Endothelial cell of umbilical vein (primary cell): Measurements from ENCODE around the gene SEMA3E. TPM values are rescaled to one million over a fixed set of nuclear protein-coding genes. Genes with fewer than 3 reads are reported as not detected.

Experiments used
- BruUV-seq: library from RNA; stranded (reverse); fragments of 400-500 nt; replicated peaks from 2 replicates; lab custom pipeline; 2021; lab: Mats Ljungman, UMichigan
- CTCF ChIA-PET: fragments of 300-600, 350-600 bp; sonication (Branson Sonifier 250); formaldehyde crosslinking; loops from one replicate; lab custom pipeline; 2021; ENCODE audit warnings: antibody characterized with exemption, inconsistent platforms; lab: Charles Lee
- POLR2A ChIA-PET: fragments of 300-600, 350-600 bp; sonication (Branson Sonifier 250); formaldehyde crosslinking; loops from one replicate; lab custom pipeline; 2021; ENCODE audit warnings: antibody characterized with exemption, inconsistent platforms; lab: Charles Lee
- DNase-seq: peaks from one replicate; pipeline ENCODE4 v3.0.0-alpha.2; 2011; ENCODE audit warnings: low read depth, low spot score
- FAIRE-seq: peaks from 2 replicates; lab custom pipeline; 2011; peaks lifted over from hg19 to GRCh38; lab: Jason Lieb, UNC
- H2AFZ ChIP-seq: 2 replicates; pipeline ENCODE4 v1.6.0; 2012; ENCODE audit warnings: low read depth, low read length, control low read depth, inconsistent platforms
- H3K27ac ChIP-seq: 2 replicates; pipeline ENCODE4 v1.5.1; 2011; ENCODE audit warnings: low read depth, mild to moderate bottlenecking, control low read depth, low read length, moderate library complexity; ENCODE audit not compliant: insufficient read depth
- H3K27me3 ChIP-seq, 2 experiments: 2 replicates each; pipeline versions ENCODE4 v1.6.0 to v1.6.1; 2011; ENCODE audit warnings: low read length in 2 of 2, mixed read lengths in 1 of 2; ENCODE audit not compliant: control insufficient read depth in 2 of 2, insufficient read depth in 2 of 2
- H3K36me3 ChIP-seq, 2 experiments: 2 replicates in 1 of 2; 3 replicates in 1 of 2; pipeline ENCODE4 v1.5.1; 2011; ENCODE audit warnings: low read length in 2 of 2, mild to moderate bottlenecking in 1 of 2, moderate library complexity in 1 of 2; ENCODE audit not compliant: control insufficient read depth in 2 of 2, insufficient read depth in 2 of 2; ENCODE audit errors: extremely low read depth in 1 of 2
- H3K4me1 ChIP-seq: 3 replicates; pipeline ENCODE4 v1.5.1; 2011; ENCODE audit warnings: mild to moderate bottlenecking, low read length; ENCODE audit not compliant: control insufficient read depth, insufficient read depth; ENCODE audit errors: extremely low read depth
- H3K4me2 ChIP-seq: 2 replicates; pipeline ENCODE4 v1.6.1; 2011; ENCODE audit warnings: low read length, control low read depth, mixed read lengths; ENCODE audit not compliant: insufficient read depth
- H3K4me3 ChIP-seq, 3 experiments: fragments of 200-600 bp in 1 of 3; sonication (generic), shearing (Covaris generic) in 1 of 3; replicated peaks in 1 of 3; 2 replicates each; pipeline ENCODE4 v1.5.1; 2011 to 2016; ENCODE audit warnings: control low read depth in 3 of 3, low read length in 3 of 3, mild to moderate bottlenecking in 2 of 3, inconsistent platforms in 1 of 3, low read depth in 1 of 3, moderate library complexity in 1 of 3; ENCODE audit not compliant: insufficient read depth in 1 of 3
- H3K79me2 ChIP-seq: 2 replicates; pipeline ENCODE4 v1.6.0; 2012; ENCODE audit warnings: low read length, inconsistent platforms; ENCODE audit not compliant: control insufficient read depth, insufficient read depth
- H3K9ac ChIP-seq: replicated peaks from 2 replicates; pipeline ENCODE3; 2011; ENCODE audit warnings: low read length, control low read depth; ENCODE audit not compliant: insufficient read depth; ENCODE audit errors: extremely low read depth
- H3K9me1 ChIP-seq: replicated peaks from 3 replicates; pipeline ENCODE4 v1.6.0; 2011; ENCODE audit warnings: mild to moderate bottlenecking, low read length; ENCODE audit not compliant: control insufficient read depth, insufficient read depth; ENCODE audit errors: extremely low read depth
- H3K9me3 ChIP-seq: replicated peaks from 2 replicates; pipeline ENCODE4 v1.5.1; 2012; ENCODE audit warnings: low read length, inconsistent platforms; ENCODE audit not compliant: control insufficient read depth, insufficient read depth
- H4K20me1 ChIP-seq: replicated peaks from 2 replicates; pipeline ENCODE3; 2011; ENCODE audit warnings: mild to moderate bottlenecking, low read length; ENCODE audit not compliant: control insufficient read depth, insufficient read depth; ENCODE audit errors: extremely low read depth
- EZH2 ChIP-seq: IDR thresholded peaks from 2 replicates; pipeline ENCODE4 v1.6.1; 2012; ENCODE audit warnings: borderline replicate concordance, low read depth, mild to moderate bottlenecking, moderate library complexity, low read length, inconsistent platforms; ENCODE audit not compliant: severe bottlenecking
- FOS ChIP-seq: IDR thresholded peaks from 2 replicates; pipeline ENCODE4 v1.6.1; 2011; ENCODE audit warnings: mild to moderate bottlenecking, low read length, moderate library complexity, borderline replicate concordance; ENCODE audit not compliant: insufficient read depth
- GATA2 ChIP-seq: IDR thresholded peaks from 2 replicates; pipeline ENCODE4 v1.7.0; 2011; ENCODE audit warnings: low read depth, mild to moderate bottlenecking, moderate library complexity, mixed read lengths, low read length; ENCODE audit not compliant: insufficient read length, insufficient read depth
- JUN ChIP-seq: IDR thresholded peaks from 2 replicates; pipeline ENCODE4 v1.6.1; 2011; ENCODE audit warnings: borderline replicate concordance, low read depth; ENCODE audit not compliant: insufficient read length, insufficient read depth
- MYC ChIP-seq: IDR thresholded peaks from one replicate; pipeline ENCODE4 v1.6.1; 2011; ENCODE audit warnings: mild to moderate bottlenecking, low read depth, low read length
- POLR2A ChIP-seq: IDR thresholded peaks from 2 replicates; pipeline ENCODE4 v1.6.1; 2012; ENCODE audit warnings: low read depth, mild to moderate bottlenecking, control low read depth, low read length
- POLR2AphosphoS5 ChIP-seq: IDR thresholded peaks from 2 replicates; pipeline ENCODE4 v1.6.1; 2012; ENCODE audit warnings: low read depth, mild to moderate bottlenecking, control low read depth, low read length, moderate library complexity; ENCODE audit not compliant: insufficient read depth
- dilution Hi-C: fragments of 300-500 bp; cut with MboI; formaldehyde crosslinking; loops from one replicate; pipeline ENCODE4 v1.15.0; 2019; ENCODE audit warnings: low sequenced_read_pairs; ENCODE audit not compliant: extremely low pct_ligation_motif_present
- intact Hi-C: fragments of 100-400 bp; cut with micrococcal nuclease; formaldehyde crosslinking; loops from one replicate; pipeline ENCODE4 v1.10.0; 2022
- polyA plus RNA-seq, 4 experiments: library from polyadenylated mRNA; depleted of rRNA in 3 of 4; stranded (reverse) in 3 of 4; unstranded in 1 of 4; fragments of >200 nt; gene quantifications; 2 replicates each; pipeline versions ENCODE4 v1.2.1 to v1.2.3, GENCODE V29; 2011 to 2012; ENCODE audit warnings: missing spikeins in 1 of 4
- total RNA-seq: library from RNA; stranded (reverse); gene quantifications from 2 replicates; pipeline ENCODE4 v1.2.3, GENCODE V29; 2021
- TF ChIP-seq, protein P1 (sequence below): IDR thresholded peaks from 2 replicates; pipeline ENCODE4 v1.6.1; 2011; ENCODE audit not compliant: insufficient read depth, insufficient read length
- TF ChIP-seq, protein P2 (sequence below), 2 donors: IDR thresholded peaks; 1 replicate in 1 of 2; 2 replicates in 1 of 2; pipeline ENCODE4 v1.5.1; 2011; ENCODE audit warnings: low read length in 2 of 2, mild to moderate bottlenecking in 2 of 2, moderate library complexity in 2 of 2, control low read depth in 1 of 2, inconsistent platforms in 1 of 2, low read depth in 1 of 2; ENCODE audit not compliant: insufficient read depth in 1 of 2; ENCODE audit errors: extremely low read depth in 1 of 2

The SEMA3E gene
- total and polyA plus RNA-seq, 2 donors (not counting 3 experiments of a cell fraction or from before 2014, with no cell fraction given): not detected

DNA sequence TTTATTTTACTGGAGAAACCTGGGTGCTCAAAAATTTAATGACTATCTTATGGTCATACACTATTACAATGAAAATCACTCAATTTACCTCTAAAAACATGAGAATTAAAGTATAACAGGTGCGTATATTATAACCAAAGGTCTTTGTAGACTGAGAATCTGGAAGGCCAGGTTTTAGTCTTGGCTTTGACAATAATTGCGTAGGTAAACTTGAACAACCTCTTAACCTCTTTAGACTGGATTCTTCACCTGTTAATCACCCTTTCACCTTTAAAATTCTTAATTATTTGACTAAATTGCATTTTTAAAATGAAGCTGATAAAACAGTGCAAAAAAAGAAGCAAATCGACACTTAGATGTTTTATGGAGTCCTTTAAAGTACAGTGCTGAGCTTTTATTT lies 156.1 kb downstream of the SEMA3E start:
- Histone ChIP-seq H3K36me3 (no peaks in the 10 kb centered on the region), H3K27ac (no peak overlapping the region), H3K4me2 (no peak overlapping the region), H4K20me1 (no peaks in the 10 kb centered on the region), H3K4me3 (no peak overlapping the region), H3K9ac (no peak overlapping the region), H3K27me3 (peaks cover 3% of the 10 kb centered on the region in 2 experiments), H3K4me1 (no peaks in the 10 kb centered on the region), H2AFZ (no peak overlapping the region), H3K79me2 (no peaks in the 10 kb centered on the region), H3K9me3 (no peaks in the 10 kb centered on the region), H3K9me1 (no peaks in the 10 kb centered on the region)
- no peak for FAIRE-seq
- POLR2A ChIA-PET: no interaction called here
- TF ChIP-seq POLR2A (no peak), JUN (no peak), EZH2 (no peak), POLR2AphosphoS5 (no peak), GATA2 (no peak), MYC (no peak), FOS (no peak)
- TF ChIP-seq, protein P1, sequence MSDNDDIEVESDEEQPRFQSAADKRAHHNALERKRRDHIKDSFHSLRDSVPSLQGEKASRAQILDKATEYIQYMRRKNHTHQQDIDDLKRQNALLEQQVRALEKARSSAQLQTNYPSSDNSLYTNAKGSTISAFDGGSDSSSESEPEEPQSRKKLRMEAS: no peak
- TF ChIP-seq, protein P2, sequence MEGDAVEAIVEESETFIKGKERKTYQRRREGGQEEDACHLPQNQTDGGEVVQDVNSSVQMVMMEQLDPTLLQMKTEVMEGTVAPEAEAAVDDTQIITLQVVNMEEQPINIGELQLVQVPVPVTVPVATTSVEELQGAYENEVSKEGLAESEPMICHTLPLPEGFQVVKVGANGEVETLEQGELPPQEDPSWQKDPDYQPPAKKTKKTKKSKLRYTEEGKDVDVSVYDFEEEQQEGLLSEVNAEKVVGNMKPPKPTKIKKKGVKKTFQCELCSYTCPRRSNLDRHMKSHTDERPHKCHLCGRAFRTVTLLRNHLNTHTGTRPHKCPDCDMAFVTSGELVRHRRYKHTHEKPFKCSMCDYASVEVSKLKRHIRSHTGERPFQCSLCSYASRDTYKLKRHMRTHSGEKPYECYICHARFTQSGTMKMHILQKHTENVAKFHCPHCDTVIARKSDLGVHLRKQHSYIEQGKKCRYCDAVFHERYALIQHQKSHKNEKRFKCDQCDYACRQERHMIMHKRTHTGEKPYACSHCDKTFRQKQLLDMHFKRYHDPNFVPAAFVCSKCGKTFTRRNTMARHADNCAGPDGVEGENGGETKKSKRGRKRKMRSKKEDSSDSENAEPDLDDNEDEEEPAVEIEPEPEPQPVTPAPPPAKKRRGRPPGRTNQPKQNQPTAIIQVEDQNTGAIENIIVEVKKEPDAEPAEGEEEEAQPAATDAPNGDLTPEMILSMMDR (IDR thresholded peaks at IDR 0.05; ENCODE audit: extremely low read depth in 1 of 2, insufficient read depth in 1 of 2, low read depth in 1 of 2, low read length in 2 of 2): no peak
- no TSS peak for BruUV-seq
- CTCF ChIA-PET: no interaction called here
- intact Hi-C loops: no loop called here
- DNase-seq: no peak
- dilution Hi-C loops: no loop called here
